IPS-18c (cell line): Measurements from ENCODE around the gene MAP2K6.

Experiments
- H3K4me3 ChIP-seq: 2 replicates; pipeline ENCODE4 v1.7.0; 2013; ENCODE audit warnings: low read depth, mild to moderate bottlenecking, low read length, moderate library complexity; ENCODE audit not compliant: insufficient read depth
- H3K9me3 ChIP-seq: one replicate; pipeline ENCODE4 v1.6.1; 2013; ENCODE audit warnings: mild to moderate bottlenecking, low read length, moderate library complexity; ENCODE audit not compliant: control insufficient read depth, insufficient read depth

MAP2K6 gene

GRCh38 chr17:69538795-69539194 is 124.3 kb downstream of the MAP2K6 start:
- no peak overlapping the region for H3K4me3 ChIP-seq
- no peaks in the 10 kb centered on the region for H3K9me3 ChIP-seq

- H3K4me3 ChIP-seq: no peak overlapping the region
- no peaks in the 10 kb centered on the region for H3K9me3 ChIP-seq
Observed at GRCh38 chr17:69539274-69539673, 124.8 kb downstream of the MAP2K6 start.

- Histone ChIP-seq H3K4me3 (no peak overlapping the region), H3K9me3 (no peaks in the 10 kb centered on the region)
Observed at GRCh38 chr17:69539781-69540319, 125.4 kb downstream of the MAP2K6 start.

- Histone ChIP-seq H3K9me3 (no peaks in the 10 kb centered on the region), H3K4me3 (no peak overlapping the region)
Observed at GRCh38 chr17:69540356-69540755, 125.9 kb downstream of the MAP2K6 start.

DNA sequence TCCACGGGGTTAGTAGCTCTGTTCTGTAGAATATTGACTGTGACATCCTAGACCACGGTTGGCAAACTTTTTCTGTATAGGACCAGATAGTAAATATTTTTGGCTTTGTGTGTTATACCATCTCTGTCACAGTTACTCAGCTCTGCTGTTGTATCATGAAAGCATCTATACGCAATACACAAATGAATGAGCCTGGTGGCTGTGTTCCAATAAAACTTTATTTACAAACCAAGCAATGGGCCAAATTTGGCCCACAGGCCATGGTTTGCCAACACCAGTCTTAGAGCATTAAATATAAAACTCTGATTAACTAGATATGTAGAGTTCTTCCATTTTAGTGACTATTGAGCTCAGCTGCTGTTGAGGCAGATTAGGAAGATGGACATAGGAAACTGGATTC is 132.7 kb downstream of the MAP2K6 start:
- Histone ChIP-seq H3K4me3 (no peak overlapping the region), H3K9me3 (no peaks in the 10 kb centered on the region)

- no peak overlapping the region for H3K4me3 ChIP-seq
- no peaks in the 10 kb centered on the region for H3K9me3 ChIP-seq
Observed at GRCh38 chr17:69547947-69548346, 133.4 kb downstream of the MAP2K6 start.

DNA sequence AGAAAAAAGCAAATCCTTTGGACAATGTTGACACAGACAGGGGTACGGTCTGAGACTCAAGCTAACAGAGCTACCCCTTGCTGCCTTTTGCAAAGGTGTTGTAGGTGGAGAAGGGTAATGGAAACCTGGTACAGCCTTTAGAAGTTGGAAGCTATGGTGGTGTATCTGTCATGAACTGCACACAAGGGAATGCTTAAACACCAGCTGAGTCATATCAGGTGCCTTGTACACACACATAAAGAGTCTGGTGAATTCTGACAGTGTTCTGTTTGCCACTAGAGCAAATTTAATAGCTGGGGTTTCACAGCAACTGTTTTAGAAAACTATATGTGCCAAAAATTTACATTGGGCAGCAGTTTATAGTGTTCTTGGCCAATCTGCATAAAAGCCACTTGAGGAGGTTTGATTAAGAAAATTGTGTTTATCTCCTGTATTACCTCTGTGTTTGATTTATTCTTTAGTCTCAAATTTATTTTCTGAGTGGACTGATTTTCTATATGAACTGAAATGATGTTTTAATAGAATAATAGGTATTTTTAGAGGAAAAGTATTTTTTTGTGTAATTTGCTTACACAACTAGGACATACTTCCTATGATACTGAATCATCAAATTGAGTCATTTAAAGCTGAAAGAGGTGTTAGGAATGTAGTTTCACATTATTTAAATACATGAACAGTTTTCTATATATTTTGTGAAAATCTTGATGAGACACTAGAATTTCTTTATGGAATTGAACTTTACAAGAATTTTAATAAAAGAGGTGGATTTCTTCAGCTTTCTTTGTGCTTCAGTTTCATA is 136.9 kb downstream of the MAP2K6 start:
- no peaks in the 10 kb centered on the region for H3K9me3 ChIP-seq
- H3K4me3 ChIP-seq: no peak overlapping the region

DNA sequence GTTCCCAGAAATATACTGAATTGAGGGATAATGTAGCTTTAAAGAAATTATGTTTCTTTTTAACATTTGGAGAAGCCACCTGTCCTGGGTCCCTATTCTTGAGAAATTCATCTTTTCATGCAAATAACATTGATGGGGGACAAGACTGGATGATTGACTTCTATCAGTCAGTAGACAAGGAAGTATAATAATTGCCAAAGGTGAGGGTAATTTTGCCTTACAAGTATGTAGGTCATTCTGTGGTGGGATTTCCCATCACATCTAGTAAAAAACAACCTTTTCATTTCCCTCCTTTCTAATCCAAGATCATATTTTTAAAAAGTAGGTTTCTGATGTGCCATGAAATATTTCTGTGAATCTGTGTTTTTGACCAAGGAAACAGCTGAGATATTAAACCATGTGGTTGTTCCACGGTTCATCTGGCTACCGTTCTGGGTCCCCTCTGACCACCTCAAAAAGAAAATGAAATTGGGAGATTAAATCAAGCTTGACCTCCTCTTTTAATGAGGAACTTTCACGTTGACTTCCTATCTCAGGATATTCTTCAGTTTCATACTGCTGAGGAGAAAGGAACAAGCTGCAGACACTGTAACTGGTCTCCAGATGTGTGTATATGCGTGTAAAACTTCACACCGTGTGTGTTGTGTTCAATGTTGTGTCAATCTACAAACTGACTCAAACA is 138.6 kb downstream of the MAP2K6 start:
- H3K4me3 ChIP-seq: no peak overlapping the region
- H3K9me3 ChIP-seq: no peaks in the 10 kb centered on the region

- H3K9me3 ChIP-seq: no peaks in the 10 kb centered on the region
- H3K4me3 ChIP-seq: no peak overlapping the region
Observed at GRCh38 chr17:69555056-69555455, 140.6 kb downstream of the MAP2K6 start.

GRCh38 chr17:69557339-69557738 is 142.8 kb downstream of the MAP2K6 start:
- H3K9me3 ChIP-seq: no peaks in the 10 kb centered on the region

GRCh38 chr17:69558796-69559195 is 144.3 kb downstream of the MAP2K6 start:
- H3K4me3 ChIP-seq: no peak overlapping the region
- H3K9me3 ChIP-seq: no peaks in the 10 kb centered on the region

More at GRCh38 chr17:69557339-69557738, 142.8 kb downstream of the MAP2K6 start:
- no peak overlapping the region for H3K4me3 ChIP-seq

GRCh38 chr17:69560987-69561441 is 146.5 kb downstream of the MAP2K6 start:
- Histone ChIP-seq H3K4me3 (no peak overlapping the region), H3K9me3 (no peaks in the 10 kb centered on the region)

DNA sequence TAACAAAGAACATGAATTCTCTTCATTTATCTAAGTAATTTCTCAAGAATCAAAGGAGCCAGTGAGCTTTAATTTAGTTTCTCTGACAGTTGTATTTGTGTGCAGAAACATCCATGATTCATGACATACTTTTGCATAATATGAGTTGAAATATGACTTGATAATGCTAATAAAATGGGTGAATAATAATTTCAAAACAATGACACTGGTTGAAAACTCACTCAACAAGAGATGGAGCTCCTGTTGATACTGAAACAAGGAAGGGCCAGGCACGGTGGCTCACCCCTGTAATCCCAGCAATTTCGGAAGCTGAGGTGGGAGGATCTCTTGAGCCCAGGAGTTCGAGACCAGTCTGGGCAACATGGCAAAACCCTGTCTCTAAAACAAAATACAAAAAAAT is 147.0 kb downstream of the MAP2K6 start:
- H3K4me3 ChIP-seq: no peak overlapping the region
- H3K9me3 ChIP-seq: no peaks in the 10 kb centered on the region

GRCh38 chr17:69565447-69565846 is 150.9 kb downstream of the MAP2K6 start:
- H3K4me3 ChIP-seq: no peak overlapping the region
- H3K9me3 ChIP-seq: no peaks in the 10 kb centered on the region

- H3K9me3 ChIP-seq: no peaks in the 10 kb centered on the region
- no peak overlapping the region for H3K4me3 ChIP-seq
Observed at GRCh38 chr17:69567130-69567529, 152.6 kb downstream of the MAP2K6 start.

DNA sequence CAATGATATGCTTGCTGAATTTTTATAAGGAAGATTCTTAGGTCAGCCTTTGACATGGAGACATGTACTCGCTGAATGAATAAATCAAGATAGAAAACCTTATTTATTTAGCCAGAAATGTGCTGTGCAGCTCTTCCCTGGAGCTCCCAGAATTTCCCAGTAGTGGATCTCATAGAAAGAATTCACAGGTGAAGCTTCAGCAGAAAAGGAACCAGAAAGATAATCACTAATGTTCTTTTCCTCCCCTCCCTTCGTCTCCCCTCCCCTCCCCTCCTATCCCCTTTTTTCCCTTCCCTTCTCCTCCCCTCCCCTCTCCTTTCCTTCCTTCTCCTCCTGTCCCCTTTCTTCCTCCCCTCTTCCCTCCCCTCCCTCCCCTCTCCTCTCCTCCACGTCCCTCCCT is 158.2 kb downstream of the MAP2K6 start:
- Histone ChIP-seq H3K9me3 (no peaks in the 10 kb centered on the region), H3K4me3 (no peak overlapping the region)

- Histone ChIP-seq H3K4me3 (no peak overlapping the region), H3K9me3 (no peaks in the 10 kb centered on the region)
Observed at GRCh38 chr17:69573396-69573795, 158.9 kb downstream of the MAP2K6 start.
